ENCODE measurements around the gene CACNA1G.

DNA sequence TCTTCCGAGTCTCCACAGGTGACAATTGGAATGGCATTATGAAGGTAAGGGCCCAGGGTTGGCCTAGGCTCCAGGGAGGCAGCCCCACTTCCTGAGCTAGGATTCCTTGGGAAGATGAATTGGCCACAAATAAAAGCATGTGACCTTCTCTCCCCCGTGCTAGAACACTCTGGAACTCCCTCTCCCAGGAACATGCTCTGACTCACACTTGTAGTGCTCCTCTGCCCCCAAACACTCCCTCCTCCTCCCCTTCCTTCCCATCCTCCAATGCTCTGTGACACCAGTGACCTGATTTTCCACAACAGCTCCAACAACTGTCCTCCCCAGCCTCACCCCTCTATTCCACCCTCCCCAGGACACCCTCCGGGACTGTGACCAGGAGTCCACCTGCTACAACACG, 57.8 kb downstream of the CACNA1G start:
- TF ChIP-seq, protein P1, sequence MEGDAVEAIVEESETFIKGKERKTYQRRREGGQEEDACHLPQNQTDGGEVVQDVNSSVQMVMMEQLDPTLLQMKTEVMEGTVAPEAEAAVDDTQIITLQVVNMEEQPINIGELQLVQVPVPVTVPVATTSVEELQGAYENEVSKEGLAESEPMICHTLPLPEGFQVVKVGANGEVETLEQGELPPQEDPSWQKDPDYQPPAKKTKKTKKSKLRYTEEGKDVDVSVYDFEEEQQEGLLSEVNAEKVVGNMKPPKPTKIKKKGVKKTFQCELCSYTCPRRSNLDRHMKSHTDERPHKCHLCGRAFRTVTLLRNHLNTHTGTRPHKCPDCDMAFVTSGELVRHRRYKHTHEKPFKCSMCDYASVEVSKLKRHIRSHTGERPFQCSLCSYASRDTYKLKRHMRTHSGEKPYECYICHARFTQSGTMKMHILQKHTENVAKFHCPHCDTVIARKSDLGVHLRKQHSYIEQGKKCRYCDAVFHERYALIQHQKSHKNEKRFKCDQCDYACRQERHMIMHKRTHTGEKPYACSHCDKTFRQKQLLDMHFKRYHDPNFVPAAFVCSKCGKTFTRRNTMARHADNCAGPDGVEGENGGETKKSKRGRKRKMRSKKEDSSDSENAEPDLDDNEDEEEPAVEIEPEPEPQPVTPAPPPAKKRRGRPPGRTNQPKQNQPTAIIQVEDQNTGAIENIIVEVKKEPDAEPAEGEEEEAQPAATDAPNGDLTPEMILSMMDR (IDR thresholded peaks at IDR 0.05; ENCODE audit: low read depth, low read length, missing input control): no peak
- TF ChIP-seq SP1 (IDR thresholded peaks at IDR 0.05) (no peak), ZBTB33 (IDR thresholded peaks at IDR 0.05) (no peak), TAF1 (conservative IDR thresholded peaks at IDR 0.05) (no peak), YY1 (IDR thresholded peaks at IDR 0.05) (no peak), NR2F2 (IDR thresholded peaks at IDR 0.05) (no peak), REST (IDR thresholded peaks at IDR 0.05) (no peak), FOXA1 (IDR thresholded peaks at IDR 0.05) (no peak), JUND (IDR thresholded peaks at IDR 0.05) (no peak)
- TF ChIP-seq, protein P2, sequence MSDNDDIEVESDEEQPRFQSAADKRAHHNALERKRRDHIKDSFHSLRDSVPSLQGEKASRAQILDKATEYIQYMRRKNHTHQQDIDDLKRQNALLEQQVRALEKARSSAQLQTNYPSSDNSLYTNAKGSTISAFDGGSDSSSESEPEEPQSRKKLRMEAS (IDR thresholded peaks at IDR 0.05): no peak

Data from liver (tissue), 3 donors.